Measurements from ENCODE around the gene ZNF787.

The ZNF787 gene

DNA sequence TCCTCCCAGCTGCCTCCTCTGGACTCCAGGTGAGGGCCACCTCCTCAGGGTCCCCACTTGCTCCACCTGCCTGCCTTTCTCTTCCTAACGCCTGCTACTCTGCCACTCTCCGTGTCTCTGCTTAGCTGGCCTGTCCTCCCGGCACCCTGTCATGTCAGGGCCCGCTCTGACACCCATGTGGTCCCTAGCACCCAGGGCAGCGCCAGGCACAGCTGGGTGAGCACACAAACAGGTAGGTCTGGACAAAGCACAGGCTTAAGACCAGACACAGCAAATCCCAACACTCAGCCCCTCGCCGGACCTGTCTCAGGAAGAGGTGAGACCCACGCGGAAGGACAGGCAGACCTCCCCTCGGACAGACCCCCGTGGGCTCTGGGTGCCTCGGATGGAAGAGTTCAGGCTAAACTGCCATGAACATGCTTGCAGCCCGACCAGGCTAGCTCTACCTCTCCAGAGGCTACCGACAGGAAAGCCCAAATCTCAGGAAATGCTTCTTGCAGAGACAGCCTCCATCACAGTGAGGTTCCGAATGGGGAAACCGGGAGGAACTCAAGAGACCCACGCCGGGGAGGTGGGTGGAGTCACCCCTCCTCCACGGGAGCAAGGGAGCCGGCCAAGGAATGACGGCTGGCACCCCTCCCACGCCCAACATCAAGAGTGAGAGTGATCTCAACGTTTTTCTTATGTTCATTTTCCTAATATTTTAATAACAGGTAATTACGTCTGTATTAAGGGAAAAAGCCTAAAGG is 12.5 kb downstream of the ZNF787 start:
- Histone ChIP-seq H3K27ac (ENCODE audit: low read length, poor library complexity, severe bottlenecking) (no peak overlapping the region), H2AK5ac (ENCODE audit: low read length, severe bottlenecking) (no peak overlapping the region), H2AFZ (ENCODE audit: low read depth, low read length) (no peak overlapping the region), H3K36me3 (ENCODE audit: control insufficient read depth in 1 of 2, insufficient read depth in 2 of 2, low read depth in 1 of 2, low read length in 2 of 2) (peaks cover 0 to 49% of the 10 kb centered on the region in 2 experiments), H2BK12ac (ENCODE audit: low read length in 2 of 2) (no peak overlapping the region), H4K91ac (ENCODE audit: low read length) (no peak overlapping the region), H3K27me3 (ENCODE audit: control insufficient read depth in 1 of 2, insufficient read depth in 1 of 2, low read length in 2 of 2) (no peaks in the 10 kb centered on the region), H2BK5ac (ENCODE audit: low read depth, low read length, poor library complexity, severe bottlenecking) (no peak overlapping the region), H3K4me1 (ENCODE audit: control insufficient read depth, insufficient read depth, low read depth, low read length) (peaks cover 81% of the 10 kb centered on the region), H3K18ac (ENCODE audit: low read depth in 1 of 2, low read length in 2 of 2) (no peak overlapping the region), H3K9me3 (ENCODE audit: control insufficient read depth, low read length) (no peaks in the 10 kb centered on the region), H3K9ac (ENCODE audit: low read length) (peak overlapping the region; percentile 71), H2BK15ac (ENCODE audit: low read depth, poor library complexity, severe bottlenecking) (no peak overlapping the region), H3K4me2 (ENCODE audit: low read length, poor library complexity, severe bottlenecking) (no peak overlapping the region), H3K79me1 (replicated peaks; ENCODE audit: low read length, poor library complexity, severe bottlenecking) (peaks cover 2% of the 10 kb centered on the region), H3K23ac (ENCODE audit: low read length in 2 of 2) (no peak overlapping the region), H3K14ac (ENCODE audit: low read length in 2 of 2) (no peak overlapping the region), H3K4me3 (ENCODE audit: insufficient read depth in 1 of 2, low read depth in 1 of 2, low read length in 2 of 2) (peak overlapping the region in 1 of 2 experiments; percentile 71), H4K8ac (ENCODE audit: low read length) (peak overlapping the region; percentile 21), H3K4ac (ENCODE audit: low read depth in 1 of 2, low read length in 2 of 2) (no peak overlapping the region), H2BK120ac (ENCODE audit: low read depth, low read length) (no peak overlapping the region)
- 85% methylated on average over 20 of the region's 24 CpGs for WGBS
- no peak for DNase-seq

DNA sequence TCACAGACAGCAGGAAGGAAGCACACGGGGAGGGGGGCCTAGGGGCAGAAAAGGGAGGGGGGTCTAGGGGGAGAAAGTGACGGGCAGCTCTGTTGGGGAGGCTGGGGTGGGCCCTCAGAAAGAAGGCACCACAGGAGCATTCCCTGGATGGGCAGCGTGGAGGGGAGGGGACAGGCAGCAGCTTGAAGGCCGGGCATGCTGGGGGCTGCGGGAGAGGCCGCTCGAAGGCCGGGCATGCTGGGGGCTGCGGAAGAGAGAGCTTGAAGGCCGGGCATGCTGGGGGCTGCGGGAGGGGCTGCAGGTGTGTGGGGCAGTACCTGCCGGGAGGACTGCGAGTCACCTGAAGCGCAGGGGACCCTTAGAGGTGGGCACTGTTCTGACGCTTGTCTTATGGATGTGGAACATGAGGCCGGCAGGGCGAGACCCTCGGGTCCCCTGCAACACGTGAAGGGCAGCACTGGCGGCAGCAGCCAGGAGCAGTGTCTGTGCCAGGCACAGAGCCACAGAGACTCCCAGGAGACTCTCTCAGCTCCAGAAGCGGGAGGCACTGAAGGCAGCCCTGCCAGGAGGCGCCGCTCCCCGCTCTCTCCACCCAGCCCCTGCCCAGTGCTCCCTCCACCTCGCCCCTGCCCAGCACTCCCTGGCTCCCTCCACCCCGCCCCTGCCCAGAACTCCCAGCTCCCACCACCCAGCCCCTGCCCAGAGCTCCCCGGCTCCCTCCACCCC is 13.3 kb downstream of the ZNF787 start:
- H2AFZ ChIP-seq (ENCODE audit: low read depth, low read length): no peak overlapping the region
- no peak overlapping the region for H2BK120ac ChIP-seq (ENCODE audit: low read depth, low read length)
- H3K27me3 ChIP-seq (ENCODE audit: control insufficient read depth in 1 of 2, insufficient read depth in 1 of 2, low read length in 2 of 2): no peaks in the 10 kb centered on the region
- no peak overlapping the region for H2BK15ac ChIP-seq (ENCODE audit: low read depth, poor library complexity, severe bottlenecking)
- H4K8ac ChIP-seq (ENCODE audit: low read length): no peak overlapping the region
- no peak overlapping the region for H3K9ac ChIP-seq (ENCODE audit: low read length)
- H2AK5ac ChIP-seq (ENCODE audit: low read length, severe bottlenecking): no peak overlapping the region
- H2BK5ac ChIP-seq (ENCODE audit: low read depth, low read length, poor library complexity, severe bottlenecking): no peak overlapping the region
- no peak overlapping the region for H3K14ac ChIP-seq (ENCODE audit: low read length in 2 of 2)
- peaks cover 2% of the 10 kb centered on the region for H3K79me1 ChIP-seq (replicated peaks; ENCODE audit: low read length, poor library complexity, severe bottlenecking)
- H4K91ac ChIP-seq (ENCODE audit: low read length): no peak overlapping the region
- H3K23ac ChIP-seq (ENCODE audit: low read length in 2 of 2): no peak overlapping the region
- H3K9me3 ChIP-seq (ENCODE audit: control insufficient read depth, low read length): no peaks in the 10 kb centered on the region
- DNase-seq: no peak
- H3K4ac ChIP-seq (ENCODE audit: low read depth in 1 of 2, low read length in 2 of 2): no peak overlapping the region
- H3K4me1 ChIP-seq (ENCODE audit: control insufficient read depth, insufficient read depth, low read depth, low read length): peaks cover 78% of the 10 kb centered on the region
- peaks cover 2 to 56% of the 10 kb centered on the region in 2 experiments for H3K36me3 ChIP-seq (ENCODE audit: control insufficient read depth in 1 of 2, insufficient read depth in 2 of 2, low read depth in 1 of 2, low read length in 2 of 2)
- no peak overlapping the region for H2BK12ac ChIP-seq (ENCODE audit: low read length in 2 of 2)
- 94% methylated on average over 27 of the region's 27 CpGs for WGBS
- H3K18ac ChIP-seq (ENCODE audit: low read depth in 1 of 2, low read length in 2 of 2): no peak overlapping the region
- H3K27ac ChIP-seq (ENCODE audit: low read length, poor library complexity, severe bottlenecking): no peak overlapping the region
- H3K4me2 ChIP-seq (ENCODE audit: low read length, poor library complexity, severe bottlenecking): no peak overlapping the region
- no peak overlapping the region for H3K4me3 ChIP-seq (ENCODE audit: insufficient read depth in 1 of 2, low read depth in 1 of 2, low read length in 2 of 2)

DNA sequence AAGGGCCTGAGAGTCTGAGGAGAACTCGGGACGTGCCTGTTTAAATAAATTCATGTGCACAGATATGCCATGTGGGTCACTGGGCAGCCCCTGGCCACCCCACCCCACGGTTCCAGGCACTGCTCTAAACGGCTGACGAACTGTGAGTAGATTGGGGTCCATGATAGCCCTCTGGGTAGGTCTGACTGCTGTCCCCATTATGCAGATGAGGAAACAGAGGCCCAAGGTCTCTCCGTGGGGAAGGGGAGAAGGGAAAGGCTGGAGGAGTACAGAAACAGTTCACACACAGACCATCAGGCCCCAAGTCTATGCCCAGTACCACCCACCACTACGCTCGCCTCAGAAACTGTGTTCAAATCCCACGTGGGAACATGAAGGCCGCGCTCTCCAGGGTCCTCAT is 14.1 kb downstream of the ZNF787 start:
- Histone ChIP-seq H4K8ac (ENCODE audit: low read length) (no peak overlapping the region), H2AFZ (ENCODE audit: low read depth, low read length) (no peak overlapping the region), H3K14ac (ENCODE audit: low read length in 2 of 2) (no peak overlapping the region), H2BK15ac (ENCODE audit: low read depth, poor library complexity, severe bottlenecking) (no peak overlapping the region), H3K23ac (ENCODE audit: low read length in 2 of 2) (no peak overlapping the region), H2BK12ac (ENCODE audit: low read length in 2 of 2) (no peak overlapping the region), H3K4me2 (ENCODE audit: low read length, poor library complexity, severe bottlenecking) (no peak overlapping the region), H3K18ac (ENCODE audit: low read depth in 1 of 2, low read length in 2 of 2) (no peak overlapping the region), H2BK5ac (ENCODE audit: low read depth, low read length, poor library complexity, severe bottlenecking) (no peak overlapping the region), H3K79me1 (replicated peaks; ENCODE audit: low read length, poor library complexity, severe bottlenecking) (peaks cover 2% of the 10 kb centered on the region), H3K9ac (ENCODE audit: low read length) (no peak overlapping the region), H3K4me1 (ENCODE audit: control insufficient read depth, insufficient read depth, low read depth, low read length) (peaks cover 70% of the 10 kb centered on the region), H3K4me3 (ENCODE audit: insufficient read depth in 1 of 2, low read depth in 1 of 2, low read length in 2 of 2) (no peak overlapping the region), H3K9me3 (ENCODE audit: control insufficient read depth, low read length) (no peaks in the 10 kb centered on the region), H3K36me3 (ENCODE audit: control insufficient read depth in 1 of 2, insufficient read depth in 2 of 2, low read depth in 1 of 2, low read length in 2 of 2) (peaks cover 10 to 59% of the 10 kb centered on the region in 2 experiments), H3K27ac (ENCODE audit: low read length, poor library complexity, severe bottlenecking) (no peak overlapping the region), H4K91ac (ENCODE audit: low read length) (no peak overlapping the region), H2AK5ac (ENCODE audit: low read length, severe bottlenecking) (no peak overlapping the region), H3K4ac (ENCODE audit: low read depth in 1 of 2, low read length in 2 of 2) (no peak overlapping the region), H2BK120ac (ENCODE audit: low read depth, low read length) (no peak overlapping the region), H3K27me3 (ENCODE audit: control insufficient read depth in 1 of 2, insufficient read depth in 1 of 2, low read length in 2 of 2) (no peaks in the 10 kb centered on the region)
- DNase-seq: no peak
- whole genome bisulfite sequencing: 95% methylated on average over 10 of the region's 11 CpGs

DNA sequence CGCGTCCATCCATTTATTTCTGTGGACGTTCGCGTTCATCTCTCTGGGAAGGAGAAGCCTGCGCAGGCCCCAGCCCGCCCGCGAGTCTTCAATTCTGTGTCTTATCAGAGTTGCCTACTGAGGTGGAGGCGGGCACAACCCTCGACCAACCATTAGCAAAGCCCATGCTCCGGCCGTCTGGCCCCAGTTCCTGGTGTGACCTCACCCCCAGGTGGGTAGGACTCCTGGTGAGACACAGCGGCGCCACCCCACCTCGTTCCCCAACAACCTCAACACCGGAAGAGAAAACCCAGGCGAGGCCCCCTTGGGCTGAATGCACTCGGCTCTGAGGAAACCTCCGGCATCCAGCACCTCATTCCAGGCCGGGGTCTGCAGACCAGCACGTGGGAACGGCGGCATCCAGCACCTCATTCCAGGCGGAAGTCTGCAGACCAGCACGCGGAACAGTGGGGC is 14.7 kb downstream of the ZNF787 start:
- WGBS: 91% methylated on average over 27 of the region's 27 CpGs

More for the DNA sequence above, 14.7 kb downstream of the ZNF787 start:
- no peak overlapping the region for H3K27ac ChIP-seq (ENCODE audit: low read length, poor library complexity, severe bottlenecking)
- no peak overlapping the region for H3K23ac ChIP-seq (ENCODE audit: low read length in 2 of 2)
- peaks cover 12 to 59% of the 10 kb centered on the region in 2 experiments for H3K36me3 ChIP-seq (ENCODE audit: control insufficient read depth in 1 of 2, insufficient read depth in 2 of 2, low read depth in 1 of 2, low read length in 2 of 2)
- no peak overlapping the region for H2BK120ac ChIP-seq (ENCODE audit: low read depth, low read length)
- H4K8ac ChIP-seq (ENCODE audit: low read length): peak overlapping the region; percentile 47
- no peak overlapping the region for H3K18ac ChIP-seq (ENCODE audit: low read depth in 1 of 2, low read length in 2 of 2)
- H3K9ac ChIP-seq (ENCODE audit: low read length): no peak overlapping the region
- H2AFZ ChIP-seq (ENCODE audit: low read depth, low read length): no peak overlapping the region
- peaks cover 2% of the 10 kb centered on the region for H3K79me1 ChIP-seq (replicated peaks; ENCODE audit: low read length, poor library complexity, severe bottlenecking)
- H3K9me3 ChIP-seq (ENCODE audit: control insufficient read depth, low read length): no peaks in the 10 kb centered on the region
- H3K4me3 ChIP-seq (ENCODE audit: insufficient read depth in 1 of 2, low read depth in 1 of 2, low read length in 2 of 2): no peak overlapping the region
- H3K4me1 ChIP-seq (ENCODE audit: control insufficient read depth, insufficient read depth, low read depth, low read length): peaks cover 64% of the 10 kb centered on the region
- H3K14ac ChIP-seq (ENCODE audit: low read length in 2 of 2): no peak overlapping the region
- no peaks in the 10 kb centered on the region for H3K27me3 ChIP-seq (ENCODE audit: control insufficient read depth in 1 of 2, insufficient read depth in 1 of 2, low read length in 2 of 2)
- no peak for DNase-seq
- H2AK5ac ChIP-seq (ENCODE audit: low read length, severe bottlenecking): no peak overlapping the region
- no peak overlapping the region for H2BK15ac ChIP-seq (ENCODE audit: low read depth, poor library complexity, severe bottlenecking)
- H2BK12ac ChIP-seq (ENCODE audit: low read length in 2 of 2): peak overlapping the region in 1 of 2 experiments; percentile 6
- H4K91ac ChIP-seq (ENCODE audit: low read length): no peak overlapping the region
- no peak overlapping the region for H2BK5ac ChIP-seq (ENCODE audit: low read depth, low read length, poor library complexity, severe bottlenecking)
- no peak overlapping the region for H3K4ac ChIP-seq (ENCODE audit: low read depth in 1 of 2, low read length in 2 of 2)
- H3K4me2 ChIP-seq (ENCODE audit: low read length, poor library complexity, severe bottlenecking): no peak overlapping the region

All from mesenchymal stem cell (in vitro differentiated cells and primary cell).